Fibroblast of lung (primary cell): Measurements from ENCODE around the gene L2HGDH.

Experiments
- EZH2 ChIP-seq: IDR thresholded peaks from 2 replicates; pipeline ENCODE4 v1.5.1; 2012; ENCODE audit warnings: low read length, control low read depth, mild to moderate bottlenecking; ENCODE audit errors: missing control alignments
- TF ChIP-seq, protein P1 (sequence below), 2 donors: IDR thresholded peaks in 1 of 2; conservative IDR thresholded peaks in 1 of 2; 1 replicate in 1 of 2; 2 replicates in 1 of 2; pipeline ENCODE4 v1.5.1; 2011 to 2012; ENCODE audit warnings: low read length in 2 of 2, control low read depth in 1 of 2, inconsistent platforms in 1 of 2, low read depth in 1 of 2, mild to moderate bottlenecking in 1 of 2

DNA sequence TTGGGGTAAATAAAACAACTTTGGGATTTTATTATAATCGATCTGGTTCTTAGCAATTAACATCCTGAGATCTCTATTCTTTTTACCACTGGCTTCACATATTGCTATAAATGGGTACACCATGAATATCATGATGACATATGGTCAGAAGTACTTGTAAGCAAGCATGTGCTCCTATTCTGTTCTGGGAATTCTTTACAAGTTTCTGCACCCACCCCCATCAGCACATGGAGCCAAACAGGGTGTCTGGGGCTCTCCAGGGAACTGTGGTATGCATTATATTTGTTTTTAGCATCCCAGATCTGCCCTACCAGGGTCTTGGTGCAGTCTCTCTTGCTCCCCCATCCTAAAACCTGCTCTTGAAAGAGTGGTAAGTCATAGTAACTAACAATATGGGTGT is 31.4 kb upstream of the L2HGDH start:
- TF ChIP-seq, protein P1, sequence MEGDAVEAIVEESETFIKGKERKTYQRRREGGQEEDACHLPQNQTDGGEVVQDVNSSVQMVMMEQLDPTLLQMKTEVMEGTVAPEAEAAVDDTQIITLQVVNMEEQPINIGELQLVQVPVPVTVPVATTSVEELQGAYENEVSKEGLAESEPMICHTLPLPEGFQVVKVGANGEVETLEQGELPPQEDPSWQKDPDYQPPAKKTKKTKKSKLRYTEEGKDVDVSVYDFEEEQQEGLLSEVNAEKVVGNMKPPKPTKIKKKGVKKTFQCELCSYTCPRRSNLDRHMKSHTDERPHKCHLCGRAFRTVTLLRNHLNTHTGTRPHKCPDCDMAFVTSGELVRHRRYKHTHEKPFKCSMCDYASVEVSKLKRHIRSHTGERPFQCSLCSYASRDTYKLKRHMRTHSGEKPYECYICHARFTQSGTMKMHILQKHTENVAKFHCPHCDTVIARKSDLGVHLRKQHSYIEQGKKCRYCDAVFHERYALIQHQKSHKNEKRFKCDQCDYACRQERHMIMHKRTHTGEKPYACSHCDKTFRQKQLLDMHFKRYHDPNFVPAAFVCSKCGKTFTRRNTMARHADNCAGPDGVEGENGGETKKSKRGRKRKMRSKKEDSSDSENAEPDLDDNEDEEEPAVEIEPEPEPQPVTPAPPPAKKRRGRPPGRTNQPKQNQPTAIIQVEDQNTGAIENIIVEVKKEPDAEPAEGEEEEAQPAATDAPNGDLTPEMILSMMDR (conservative IDR thresholded peaks at IDR 0.05 in 1 of 2, IDR thresholded peaks at IDR 0.05 in 1 of 2; ENCODE audit: low read depth in 1 of 2, low read length in 2 of 2): no peak
- no peak for TF ChIP-seq EZH2
